Stomach (tissue), 4 donors: Measurements from ENCODE around the gene CAMK1G.

Experiments
- EP300 ChIP-seq: sonication (generic); formaldehyde crosslinking; IDR thresholded peaks from one replicate; pipeline ENCODE4 v1.6.1; 2017; ENCODE audit warnings: antibody characterized with exemption
- POLR2A ChIP-seq, 4 donors: fragments of 450-650 bp; IDR thresholded peaks; one replicate each; pipeline ENCODE4 v1.6.1; 2016; ENCODE audit warnings: antibody characterized with exemption in 4 of 4, control low read depth in 2 of 4, mild to moderate bottlenecking in 1 of 4, moderate library complexity in 1 of 4
- POLR2AphosphoS5 ChIP-seq, 3 donors: sonication (generic); formaldehyde crosslinking; IDR thresholded peaks; one replicate each; pipeline ENCODE4 v1.6.1; 2016; ENCODE audit warnings: antibody characterized with exemption in 3 of 3
- TF ChIP-seq, protein P1 (sequence below), 7 experiments: fragments of 450-650 bp in 4 of 7; fragments of 200-600 bp in 3 of 7; sonication (generic) in 3 of 7; IDR thresholded peaks; one replicate each; pipeline ENCODE4 v1.5.1; 2016 to 2019; ENCODE audit warnings: antibody characterized with exemption in 7 of 7, control low read depth in 2 of 7, mild to moderate bottlenecking in 1 of 7

GRCh38 chr1:209647156-209647555 is 63.6 kb downstream of the CAMK1G start:
- no peak for TF ChIP-seq POLR2A (IDR thresholded peaks at IDR 0.05)
- TF ChIP-seq, protein P1, sequence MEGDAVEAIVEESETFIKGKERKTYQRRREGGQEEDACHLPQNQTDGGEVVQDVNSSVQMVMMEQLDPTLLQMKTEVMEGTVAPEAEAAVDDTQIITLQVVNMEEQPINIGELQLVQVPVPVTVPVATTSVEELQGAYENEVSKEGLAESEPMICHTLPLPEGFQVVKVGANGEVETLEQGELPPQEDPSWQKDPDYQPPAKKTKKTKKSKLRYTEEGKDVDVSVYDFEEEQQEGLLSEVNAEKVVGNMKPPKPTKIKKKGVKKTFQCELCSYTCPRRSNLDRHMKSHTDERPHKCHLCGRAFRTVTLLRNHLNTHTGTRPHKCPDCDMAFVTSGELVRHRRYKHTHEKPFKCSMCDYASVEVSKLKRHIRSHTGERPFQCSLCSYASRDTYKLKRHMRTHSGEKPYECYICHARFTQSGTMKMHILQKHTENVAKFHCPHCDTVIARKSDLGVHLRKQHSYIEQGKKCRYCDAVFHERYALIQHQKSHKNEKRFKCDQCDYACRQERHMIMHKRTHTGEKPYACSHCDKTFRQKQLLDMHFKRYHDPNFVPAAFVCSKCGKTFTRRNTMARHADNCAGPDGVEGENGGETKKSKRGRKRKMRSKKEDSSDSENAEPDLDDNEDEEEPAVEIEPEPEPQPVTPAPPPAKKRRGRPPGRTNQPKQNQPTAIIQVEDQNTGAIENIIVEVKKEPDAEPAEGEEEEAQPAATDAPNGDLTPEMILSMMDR (IDR thresholded peaks at IDR 0.05): no peak
- no peak for TF ChIP-seq EP300
- no peak for TF ChIP-seq POLR2AphosphoS5 (IDR thresholded peaks at IDR 0.05)
